GM19239 (cell line): Measurements from ENCODE around the gene SLC17A1.
"Not testable (repeated sequence)": the region's sequence is repeated elsewhere in the genome, so short reads cannot be mapped to it uniquely, and the experiment has no call there.

Source experiments
- DNase-seq: peaks from one replicate; pipeline ENCODE4 v3.0.0; 2011; ENCODE audit warnings: low spot score; ENCODE audit not compliant: insufficient read length
- FAIRE-seq: peaks from 2 replicates; lab custom pipeline; 2011; peaks lifted over from hg19 to GRCh38; lab: Jason Lieb, UNC

Gene SLC17A1

GRCh38 chr6:25768566-25768965 lies 63.3 kb downstream of the SLC17A1 start:
- DNase-seq (no peak), FAIRE-seq (no peak)

GRCh38 chr6:25764611-25765010 lies 67.2 kb downstream of the SLC17A1 start:
- FAIRE-seq (no peak), DNase-seq (no peak)

- no peak for FAIRE-seq
Measured at GRCh38 chr6:25757936-25758642, 73.8 kb downstream of the SLC17A1 start.

GRCh38 chr6:25756382-25757363 lies 75.2 kb downstream of the SLC17A1 start:
- no peak for DNase-seq
- no peak for FAIRE-seq

More at GRCh38 chr6:25757936-25758642, 73.8 kb downstream of the SLC17A1 start:
- DNase-seq = no peak

GRCh38 chr6:25755483-25755882 lies 76.4 kb downstream of the SLC17A1 start:
- no peak for DNase-seq
- no peak for FAIRE-seq

- FAIRE-seq (no peak), DNase-seq (no peak)
Measured at GRCh38 chr6:25754535-25754934, 77.3 kb downstream of the SLC17A1 start, which contains the start of gene SLC17A4. TSS of gene SLC17A4 (plus strand) at chr6:25754742. CDS start at chr6:25761963, 7,221 bp downstream.

- FAIRE-seq (no peak), DNase-seq (no peak)
Measured at GRCh38 chr6:25753079-25753478, 78.8 kb downstream of the SLC17A1 start.

GRCh38 chr6:25750906-25751305 lies 80.9 kb downstream of the SLC17A1 start:
- no peak for DNase-seq

GRCh38 chr6:25749837-25750236 lies 82.0 kb downstream of the SLC17A1 start:
- DNase-seq (no peak), FAIRE-seq (no peak)

More at GRCh38 chr6:25750906-25751305, 80.9 kb downstream of the SLC17A1 start:
- no peak for FAIRE-seq

GRCh38 chr6:25748601-25749517 lies 83.0 kb downstream of the SLC17A1 start:
- not testable (repeated sequence) for FAIRE-seq

GRCh38 chr6:25748049-25748448 lies 83.8 kb downstream of the SLC17A1 start:
- no peak for FAIRE-seq

More at GRCh38 chr6:25748601-25749517, 83.0 kb downstream of the SLC17A1 start:
- DNase-seq = not testable (repeated sequence)

GRCh38 chr6:25747477-25747876 lies 84.4 kb downstream of the SLC17A1 start:
- DNase-seq (no peak), FAIRE-seq (no peak)

More at GRCh38 chr6:25748049-25748448, 83.8 kb downstream of the SLC17A1 start:
- DNase-seq = no peak

GRCh38 chr6:25746968-25747367 lies 84.9 kb downstream of the SLC17A1 start:
- DNase-seq (no peak), FAIRE-seq (no peak)

GRCh38 chr6:25745836-25746235 lies 86.0 kb downstream of the SLC17A1 start:
- DNase-seq = no peak
- FAIRE-seq = no peak

GRCh38 chr6:25743868-25744267 lies 88.0 kb downstream of the SLC17A1 start:
- no peak for FAIRE-seq
- DNase-seq = no peak

GRCh38 chr6:25735261-25735660 lies 96.6 kb downstream of the SLC17A1 start:
- DNase-seq (no peak), FAIRE-seq (no peak)
